Jurkat, Clone E6-1 (cell line): ENCODE results near the gene CARS1. TPM values are rescaled to one million over a fixed set of nuclear protein-coding genes. Genes with fewer than 3 reads are reported as not detected.

Experiments
- DNase-seq: peaks from one replicate; pipeline ENCODE4 v3.0.0-alpha.2; 2011; ENCODE audit warnings: low read depth, low spot score
- H3K4me3 ChIP-seq: 2 replicates; pipeline ENCODE4 v1.5.1; 2011; ENCODE audit warnings: mild to moderate bottlenecking, low read length, control low read depth, moderate library complexity
- polyA plus RNA-seq: library from polyadenylated mRNA; unstranded; fragments of >200 nt; gene quantifications from one replicate; pipeline ENCODE4 v1.2.1, GENCODE V29; 2012; ENCODE audit warnings: missing spikeins; ENCODE audit not compliant: insufficient read length, insufficient read depth

The CARS1 gene
- 65.6 TPM for polyA plus RNA-seq

- H3K4me3 ChIP-seq: peak within 1 kb of the TSS; percentile 90
- DNase-seq: peak; percentile 79
Observed at GRCh38 chr11:3057069-3057963, at the start of gene CARS1. Gene CARS1, minus strand, starts transcription at chr11:3057423. Its CDS starts 56 bp downstream, at chr11:3057367.

- DNase-seq: no peak
- H3K4me3 ChIP-seq: no peak overlapping the region
Observed at GRCh38 chr11:3105791-3106735, 48.8 kb upstream of the CARS1 start.

DNA sequence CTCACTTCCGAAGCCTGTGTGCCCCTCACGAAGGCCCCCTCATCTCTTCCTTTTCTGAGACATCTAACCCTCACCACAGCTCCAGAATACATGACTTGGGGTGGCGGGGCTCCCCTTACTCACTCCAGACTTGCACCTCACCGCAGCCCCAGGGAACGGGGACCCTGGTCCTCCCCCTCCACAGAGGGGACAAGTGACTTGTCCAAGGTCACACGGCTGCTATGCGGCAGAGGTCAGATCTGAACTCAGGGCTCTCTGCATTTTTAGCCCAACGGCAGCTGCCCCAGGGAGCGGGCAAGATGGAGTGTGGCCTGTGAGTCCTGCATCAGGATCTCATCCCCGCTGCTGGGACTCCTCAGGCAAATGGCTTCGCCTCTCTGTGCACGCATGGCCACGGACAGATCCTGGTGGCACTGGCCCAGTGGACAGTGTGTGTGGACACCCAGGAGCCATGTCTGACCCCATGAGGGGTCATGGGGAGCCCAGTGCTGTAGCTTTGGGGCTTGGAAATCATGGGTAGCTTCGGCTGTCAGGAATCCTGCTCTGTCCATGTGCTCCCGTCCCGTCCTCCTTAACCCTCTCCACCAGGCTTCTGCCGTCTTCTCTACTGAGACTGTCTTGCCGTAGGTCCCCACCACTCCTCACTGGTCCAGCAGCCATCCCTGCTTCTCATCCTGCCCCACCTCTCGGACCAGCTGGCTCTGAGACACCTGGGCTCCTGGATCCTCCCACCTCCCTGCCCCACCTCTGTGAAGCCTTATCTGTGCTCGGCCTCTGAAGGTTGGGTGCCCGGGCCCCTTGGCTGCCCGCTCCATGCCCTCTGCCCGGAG, 48.0 kb upstream of the CARS1 start:
- H3K4me3 ChIP-seq: no peak overlapping the region
- no peak for DNase-seq

DNA sequence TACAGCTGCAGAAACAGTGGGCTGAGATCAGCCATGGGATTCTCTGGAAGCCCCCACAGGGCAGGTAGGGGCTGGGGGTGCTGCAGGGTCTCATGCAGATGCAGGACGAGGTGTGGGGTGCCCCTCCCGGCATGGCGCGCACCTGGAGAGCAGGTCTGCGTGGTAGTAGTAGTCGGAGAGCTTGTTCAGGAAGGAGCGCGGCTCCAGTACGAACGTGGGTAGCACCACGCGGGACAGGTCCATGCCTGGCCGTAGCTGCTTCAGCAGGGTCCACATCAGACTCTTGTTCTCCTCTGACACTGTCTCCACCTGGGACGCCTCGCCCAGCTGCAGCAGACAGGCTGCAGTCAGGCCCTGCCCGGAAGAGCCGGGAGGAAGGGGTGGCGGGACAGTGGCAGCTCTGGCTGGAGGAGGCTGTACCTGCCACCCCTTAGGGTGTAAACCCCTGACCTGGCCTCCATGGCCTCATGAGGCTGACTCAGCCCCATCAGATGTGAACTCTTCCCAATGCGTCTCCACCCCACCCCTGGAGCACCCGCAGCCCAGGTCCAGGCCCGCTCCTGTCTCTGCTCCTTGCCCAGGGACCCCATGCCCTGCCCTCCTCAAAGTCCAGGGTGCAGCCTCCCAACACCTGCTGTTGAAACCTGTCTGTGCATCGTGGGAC, 47.0 kb upstream of the CARS1 start:
- H3K4me3 ChIP-seq: no peak overlapping the region
- no peak for DNase-seq

- DNase-seq: no peak
Observed at GRCh38 chr11:3103076-3103475, 45.9 kb upstream of the CARS1 start.

DNA sequence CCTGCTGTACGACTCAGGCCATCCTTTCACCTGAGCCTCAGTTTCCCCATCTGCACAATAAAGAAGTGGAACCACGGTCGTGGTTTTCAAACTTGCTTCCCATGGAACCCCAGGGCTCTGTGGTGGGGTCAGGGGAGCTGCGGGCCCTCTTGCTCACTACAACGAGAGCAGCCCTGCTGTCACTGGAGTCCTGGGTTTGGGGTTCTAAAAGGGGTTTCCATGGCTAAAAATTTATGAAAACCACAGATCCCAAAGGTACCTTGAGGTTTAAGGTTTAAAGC, 45.4 kb upstream of the CARS1 start:
- H3K4me3 ChIP-seq: no peak overlapping the region
- no peak for DNase-seq

More at GRCh38 chr11:3103076-3103475, 45.9 kb upstream of the CARS1 start:
- no peak overlapping the region for H3K4me3 ChIP-seq

- DNase-seq: no peak
- no peak overlapping the region for H3K4me3 ChIP-seq
Observed at GRCh38 chr11:3101921-3102640, 44.9 kb upstream of the CARS1 start.

DNA sequence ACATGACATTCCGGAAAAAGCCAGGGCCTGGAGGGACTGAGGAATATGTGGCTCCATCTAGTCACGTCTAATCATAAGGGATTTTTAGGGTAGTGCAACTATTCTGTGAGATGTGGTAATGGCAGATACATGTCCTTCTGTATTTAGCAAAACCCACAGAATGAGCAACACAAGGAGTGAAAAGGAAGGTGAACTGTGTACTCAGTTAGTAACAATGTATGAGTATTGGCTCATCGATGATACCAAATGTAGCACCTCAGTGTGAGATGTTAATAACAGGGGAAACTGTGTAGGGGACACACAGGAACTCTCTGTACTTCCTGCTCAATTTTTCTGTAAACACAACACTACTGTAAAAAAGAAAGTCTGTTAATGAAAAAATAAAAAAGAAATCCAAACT, 42.0 kb upstream of the CARS1 start:
- no peak for DNase-seq
- H3K4me3 ChIP-seq: no peak overlapping the region

DNA sequence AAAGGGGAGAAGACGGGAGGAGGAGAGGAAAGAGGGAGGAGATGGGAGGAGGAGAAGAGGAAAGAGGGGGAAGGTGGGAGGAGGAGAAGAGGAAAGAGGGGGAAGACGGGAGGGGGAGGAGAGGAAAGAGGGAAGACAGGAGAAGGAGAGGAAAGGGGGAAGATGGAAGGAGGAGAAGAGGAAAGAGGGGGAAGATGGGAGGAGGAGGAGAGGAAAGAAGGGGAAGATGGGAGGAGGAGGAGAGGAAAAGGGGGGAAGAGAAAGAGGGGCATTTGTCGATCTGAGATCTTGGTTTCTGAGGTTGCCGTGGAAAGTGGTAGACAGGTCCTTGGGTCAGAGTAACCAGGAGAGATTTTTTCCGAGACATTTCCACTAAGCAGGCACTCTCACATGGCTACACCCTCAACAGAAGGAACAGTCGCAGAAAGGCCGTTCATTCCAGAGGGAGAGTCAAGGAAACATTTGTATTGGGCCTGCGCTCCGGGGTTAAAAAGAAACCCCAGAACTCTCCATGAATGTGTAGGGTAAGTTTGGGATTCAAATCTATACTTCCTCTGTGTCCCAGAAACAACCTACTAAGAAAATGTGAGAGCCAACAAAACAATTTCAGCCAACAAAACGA, 39.8 kb upstream of the CARS1 start:
- DNase-seq: no peak
- H3K4me3 ChIP-seq: no peak overlapping the region

DNA sequence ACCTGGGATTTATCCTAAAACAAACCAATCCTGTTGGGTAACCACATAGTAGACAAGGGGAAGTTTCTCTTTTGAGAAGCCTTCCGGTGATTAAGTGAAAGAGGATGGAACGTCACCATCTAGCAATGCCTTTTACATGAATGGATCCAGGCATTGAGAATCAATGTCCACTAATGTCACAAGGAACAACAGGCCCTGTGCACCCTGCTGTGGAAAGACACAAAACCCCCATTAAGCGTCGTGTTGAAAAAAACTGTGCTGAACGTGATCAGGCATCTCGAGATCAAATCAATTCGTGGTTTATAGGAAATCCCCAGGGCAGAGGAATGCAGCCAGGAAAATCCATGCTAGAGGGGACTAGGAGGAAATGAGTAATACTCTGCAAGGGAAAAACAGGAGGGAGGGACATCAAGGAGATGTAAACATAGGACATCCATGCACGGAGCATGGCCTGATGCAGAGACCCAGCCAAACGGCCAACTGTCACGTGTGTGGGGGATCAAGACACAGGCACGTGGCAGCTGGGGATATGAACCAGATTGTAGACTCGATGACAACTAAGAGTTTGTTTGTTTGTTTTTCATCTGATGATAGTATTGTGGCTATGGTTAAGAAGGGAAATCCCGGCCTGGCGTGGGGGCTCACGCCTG, 38.6 kb upstream of the CARS1 start:
- DNase-seq: no peak
- no peak overlapping the region for H3K4me3 ChIP-seq

DNA sequence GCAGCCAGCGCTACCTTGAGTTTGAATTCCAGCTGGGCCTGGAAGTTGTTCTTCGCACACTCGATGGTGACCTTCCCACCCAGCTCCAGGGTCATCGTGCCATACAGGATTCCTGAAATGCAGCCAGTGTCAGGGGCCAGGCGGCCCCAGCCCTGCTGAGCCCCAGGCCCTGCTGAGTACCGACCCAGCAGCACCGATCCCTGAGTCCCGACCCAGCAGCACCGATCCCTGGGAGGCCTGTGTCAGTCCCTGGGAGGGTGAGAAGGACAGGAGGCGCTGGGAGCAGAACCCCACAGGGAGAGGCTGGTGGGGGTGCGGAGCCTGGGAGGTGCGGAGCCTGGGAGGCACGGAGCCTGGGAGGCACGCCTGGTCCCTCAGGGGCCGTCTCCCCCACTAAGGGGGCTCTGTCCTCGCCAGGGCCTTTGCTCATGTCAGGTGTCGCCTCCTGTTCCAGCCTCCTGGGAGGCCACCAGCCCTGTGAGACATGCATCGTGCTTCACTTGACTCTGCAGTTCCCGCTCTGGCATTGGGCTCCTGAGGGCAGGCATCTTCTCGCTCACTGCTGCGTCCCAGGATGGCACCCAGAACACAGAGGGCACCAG, 37.1 kb upstream of the CARS1 start:
- H3K4me3 ChIP-seq: no peak overlapping the region
- no peak for DNase-seq

DNA sequence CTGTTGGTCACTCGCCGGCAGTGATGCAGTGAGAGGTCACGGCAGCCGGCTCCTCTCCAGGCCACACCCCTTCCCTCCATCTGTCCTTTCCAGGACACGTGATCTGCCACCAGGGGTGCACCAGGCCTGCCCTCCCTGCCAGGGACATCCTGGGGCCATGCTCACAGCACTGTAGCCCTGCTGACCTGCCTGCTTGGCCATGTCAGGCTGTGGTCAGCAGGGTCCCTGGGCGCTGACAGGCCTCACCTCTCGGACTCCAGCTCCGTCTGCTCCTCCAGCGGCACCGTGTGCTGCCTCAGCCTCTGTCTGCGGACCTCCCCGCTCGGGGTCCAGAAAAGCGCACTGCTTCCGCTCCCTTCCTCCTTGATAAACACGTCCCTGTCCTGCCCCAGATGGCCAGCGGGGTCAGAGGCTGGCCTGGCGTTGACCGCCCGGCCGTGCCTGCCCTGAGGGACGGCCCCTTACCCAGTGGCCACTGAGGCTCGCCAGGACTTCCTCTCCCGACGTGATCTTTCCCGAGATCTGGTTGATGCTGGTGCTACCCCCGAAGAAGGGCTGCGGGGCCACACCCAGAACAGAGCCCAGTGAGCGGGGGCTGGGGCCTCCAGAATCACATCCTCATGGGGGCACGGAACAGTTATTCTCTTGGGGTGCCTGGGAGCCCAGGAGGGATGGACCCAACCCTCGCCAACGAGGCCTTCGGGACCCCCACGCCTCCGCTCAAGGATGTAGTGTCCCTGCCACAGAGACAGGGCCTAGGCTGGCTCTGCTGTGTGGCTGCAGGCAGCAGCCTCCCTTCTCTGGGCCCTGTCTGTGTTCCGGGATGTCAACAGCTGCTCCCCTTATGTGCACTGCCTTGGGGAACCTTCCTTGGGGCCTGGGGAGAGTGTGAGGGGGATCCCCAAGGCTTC, 36.3 kb upstream of the CARS1 start:
- H3K4me3 ChIP-seq: no peak overlapping the region
- DNase-seq: no peak

DNA sequence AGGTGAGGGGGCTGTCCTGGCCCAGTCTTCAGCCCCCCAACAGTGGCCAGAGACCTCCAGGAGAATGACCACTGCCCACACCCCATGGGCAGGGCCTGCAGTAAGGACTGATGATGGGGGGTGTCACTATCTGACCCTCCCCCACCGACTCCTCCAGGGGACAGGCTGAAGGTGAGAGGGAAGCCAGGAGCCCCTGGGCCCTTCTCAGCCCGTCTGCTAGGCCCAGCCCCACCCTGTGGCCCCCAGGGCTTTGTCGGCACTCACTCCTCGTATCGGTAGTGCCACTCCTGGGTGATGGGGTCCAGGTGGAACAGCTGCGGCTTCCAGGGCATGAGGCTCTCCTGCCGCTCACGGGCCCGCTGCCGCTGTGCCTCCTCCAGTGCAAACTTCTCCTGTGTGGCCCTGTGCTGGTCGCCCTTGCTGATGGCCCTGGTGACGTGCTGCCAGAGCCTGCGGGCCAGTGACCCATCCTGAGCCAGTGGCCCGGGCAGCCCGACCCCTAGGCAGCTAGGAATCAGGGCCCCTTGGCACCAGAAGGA, 35.4 kb upstream of the CARS1 start:
- no peak for DNase-seq
- H3K4me3 ChIP-seq: no peak overlapping the region

DNA sequence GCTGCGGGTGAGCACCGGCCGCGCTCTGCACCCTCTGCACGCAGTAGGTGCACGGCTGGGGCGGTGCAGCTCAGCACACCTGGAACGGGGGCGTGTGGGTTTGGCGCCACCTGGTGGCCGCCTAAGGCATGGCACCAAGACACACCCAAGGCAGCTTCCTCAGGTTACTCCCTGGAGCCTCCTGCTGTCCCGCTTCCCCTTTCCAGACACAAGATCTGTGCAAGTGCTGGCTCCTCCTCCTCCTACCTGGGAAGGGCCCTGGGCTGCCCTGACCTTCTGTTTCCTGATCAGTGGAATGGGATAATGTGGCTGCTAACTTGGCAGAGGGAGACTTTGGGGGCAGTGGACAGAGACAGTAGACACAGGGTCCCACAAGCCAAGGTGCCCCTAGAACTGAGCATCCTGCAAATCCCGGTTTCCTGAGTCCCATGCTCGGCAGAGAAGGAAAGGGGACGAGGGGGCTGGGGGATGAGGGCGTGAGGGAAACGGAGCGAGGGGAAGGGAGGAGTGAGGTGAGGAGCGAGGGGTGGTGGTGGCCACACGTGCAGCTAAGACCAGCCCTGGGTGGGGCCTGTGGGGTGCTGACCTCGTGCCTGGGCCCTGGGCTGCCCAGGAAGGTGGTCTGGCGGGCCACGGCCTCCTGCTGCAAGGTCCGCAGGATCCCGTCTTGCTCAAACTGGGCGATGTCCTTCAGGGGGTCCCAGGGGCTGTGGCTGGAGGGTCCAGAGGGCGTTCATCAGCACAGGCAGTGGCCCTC, 34.8 kb upstream of the CARS1 start:
- DNase-seq: peak; percentile 39
- H3K4me3 ChIP-seq: no peak overlapping the region
